Progenitor cell of endocrine pancreas (in vitro differentiated cells): ENCODE results near the gene UBC. TPM values are rescaled to one million over a fixed set of nuclear protein-coding genes. Genes with fewer than 3 reads are reported as not detected.
A peak's percentile ranks its signal among the peaks of the same experiment; 100 is the strongest.
"Not testable (repeated sequence)": the region's sequence is repeated elsewhere in the genome, so short reads cannot be mapped to it uniquely, and the experiment has no call there.

Experiments used
- DNase-seq: peaks from one replicate; pipeline ENCODE4 v3.0.0; 2021; ENCODE audit warnings: low spot score; ENCODE audit not compliant: unreplicated experiment
- H3K27ac Mint-ChIP-seq: 2 replicates; pipeline ENCODE4 v1.8.0; 2021; ENCODE audit warnings: mild to moderate bottlenecking, moderate library complexity, mixed read lengths
- H3K27me3 Mint-ChIP-seq: 2 replicates; pipeline ENCODE4 v1.8.0; 2021; ENCODE audit warnings: mixed read lengths
- H3K36me3 Mint-ChIP-seq: 2 replicates; pipeline ENCODE4 v1.8.0; 2022; ENCODE audit warnings: mixed read lengths; ENCODE audit not compliant: insufficient read depth
- H3K4me1 Mint-ChIP-seq: 2 replicates; pipeline ENCODE4 v1.8.0; 2021; ENCODE audit warnings: low read depth, mixed read lengths
- H3K4me3 Mint-ChIP-seq: 2 replicates; pipeline ENCODE4 v1.8.0; 2021; ENCODE audit warnings: low read depth, mild to moderate bottlenecking, moderate library complexity, mixed read lengths
- H3K9me3 Mint-ChIP-seq: 2 replicates; pipeline ENCODE4 v1.8.0; 2021; ENCODE audit warnings: low read depth, mixed read lengths
- total RNA-seq: library from RNA; stranded (reverse); gene quantifications from 2 replicates; pipeline ENCODE4 v1.2.1, GENCODE V29; 2021
- TF ChIP-seq, protein P1 (sequence below): fragments of 200-600 bp; sonication (generic); IDR thresholded peaks from one replicate; pipeline ENCODE4 v1.5.0; 2021; ENCODE audit warnings: antibody characterized with exemption, mild to moderate bottlenecking; ENCODE audit not compliant: unreplicated experiment

UBC gene
- total RNA-seq, 1 donor from 2014 or later: 645 TPM

DNA sequence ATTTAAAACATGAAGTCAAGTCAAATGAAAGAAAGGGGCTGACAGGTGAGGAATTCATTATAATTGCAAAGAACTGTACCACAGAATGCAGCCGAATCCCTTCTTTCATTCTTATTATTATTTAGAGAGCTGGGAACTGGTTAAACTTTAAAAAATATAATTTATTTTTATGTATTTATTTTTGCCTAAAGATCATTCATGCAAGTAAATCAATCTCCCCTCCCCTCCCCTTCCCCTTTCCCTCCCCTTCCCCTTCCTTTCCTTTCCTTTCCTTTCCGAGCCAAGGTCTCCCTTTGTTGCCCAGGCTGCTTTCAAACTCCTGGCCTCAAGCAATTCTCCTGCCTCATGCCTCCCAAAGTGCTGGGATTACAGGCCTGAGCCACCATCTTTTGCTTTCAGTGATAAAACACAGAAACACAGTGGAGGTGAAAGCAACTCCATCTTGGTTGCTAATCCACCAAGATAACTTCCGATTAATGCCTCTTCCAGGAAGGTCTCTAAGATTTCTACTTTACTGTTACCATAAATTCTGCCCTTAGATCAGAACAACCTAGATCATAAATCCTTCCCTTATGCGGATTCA is 6.0 kb upstream of the UBC start:
- peaks cover 30% of the 10 kb centered on the region for H3K4me1 Mint-ChIP-seq
- H3K27ac Mint-ChIP-seq: peak overlapping the region; percentile 99
- H3K27me3 Mint-ChIP-seq: no peaks in the 10 kb centered on the region
- peak overlapping the region; percentile 45 for H3K4me3 Mint-ChIP-seq
- DNase-seq: no peak
- H3K9me3 Mint-ChIP-seq: no peaks in the 10 kb centered on the region
- no peaks in the 10 kb centered on the region for H3K36me3 Mint-ChIP-seq
- TF ChIP-seq, protein P1, sequence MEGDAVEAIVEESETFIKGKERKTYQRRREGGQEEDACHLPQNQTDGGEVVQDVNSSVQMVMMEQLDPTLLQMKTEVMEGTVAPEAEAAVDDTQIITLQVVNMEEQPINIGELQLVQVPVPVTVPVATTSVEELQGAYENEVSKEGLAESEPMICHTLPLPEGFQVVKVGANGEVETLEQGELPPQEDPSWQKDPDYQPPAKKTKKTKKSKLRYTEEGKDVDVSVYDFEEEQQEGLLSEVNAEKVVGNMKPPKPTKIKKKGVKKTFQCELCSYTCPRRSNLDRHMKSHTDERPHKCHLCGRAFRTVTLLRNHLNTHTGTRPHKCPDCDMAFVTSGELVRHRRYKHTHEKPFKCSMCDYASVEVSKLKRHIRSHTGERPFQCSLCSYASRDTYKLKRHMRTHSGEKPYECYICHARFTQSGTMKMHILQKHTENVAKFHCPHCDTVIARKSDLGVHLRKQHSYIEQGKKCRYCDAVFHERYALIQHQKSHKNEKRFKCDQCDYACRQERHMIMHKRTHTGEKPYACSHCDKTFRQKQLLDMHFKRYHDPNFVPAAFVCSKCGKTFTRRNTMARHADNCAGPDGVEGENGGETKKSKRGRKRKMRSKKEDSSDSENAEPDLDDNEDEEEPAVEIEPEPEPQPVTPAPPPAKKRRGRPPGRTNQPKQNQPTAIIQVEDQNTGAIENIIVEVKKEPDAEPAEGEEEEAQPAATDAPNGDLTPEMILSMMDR: no peak

DNA sequence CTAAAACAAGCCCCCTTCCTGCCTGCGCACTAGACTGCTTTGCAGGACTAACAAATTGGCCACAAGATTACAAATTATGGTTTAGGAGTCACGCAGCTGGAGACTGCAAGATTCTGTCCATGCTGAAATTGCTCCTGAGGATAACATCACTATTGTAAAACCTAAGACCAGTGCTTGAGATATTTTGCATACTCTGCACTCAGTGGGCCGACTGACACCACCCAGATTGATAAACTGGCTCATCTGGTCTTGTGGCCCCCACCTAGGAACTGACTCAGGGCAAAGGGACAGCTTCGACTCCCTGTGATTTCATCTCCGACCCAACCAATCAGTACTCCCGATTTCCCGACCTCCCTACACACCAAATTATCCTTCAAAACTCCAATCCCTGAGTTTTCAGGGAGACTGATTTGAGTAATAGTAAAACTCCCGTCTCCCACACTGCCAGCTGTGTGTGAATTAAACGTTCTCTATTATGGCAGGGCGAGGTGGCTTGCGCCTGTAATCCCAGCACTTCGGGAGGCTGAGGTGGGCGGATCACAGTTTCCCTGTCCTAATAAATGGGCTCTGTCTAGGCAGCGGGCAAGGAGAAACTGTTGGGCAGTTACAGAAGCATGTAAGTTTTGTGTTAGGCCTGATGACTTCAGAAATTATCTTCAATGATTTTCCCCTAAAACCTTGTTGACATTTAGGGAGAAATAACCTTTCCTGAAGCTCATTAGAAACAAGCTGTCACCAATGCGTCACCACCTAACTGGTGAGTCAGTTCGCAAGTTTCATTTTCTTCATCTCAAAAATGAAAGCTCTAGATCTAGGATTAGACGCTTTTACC is 5.3 kb upstream of the UBC start:
- H3K4me1 Mint-ChIP-seq: peaks cover 34% of the 10 kb centered on the region
- no peaks in the 10 kb centered on the region for H3K9me3 Mint-ChIP-seq
- H3K27me3 Mint-ChIP-seq: no peaks in the 10 kb centered on the region
- peak overlapping the region; percentile 85 for H3K27ac Mint-ChIP-seq
- no peaks in the 10 kb centered on the region for H3K36me3 Mint-ChIP-seq
- no peak for DNase-seq
- TF ChIP-seq, protein P1: no peak
- H3K4me3 Mint-ChIP-seq: peak overlapping the region; percentile 63

GRCh38 chr12:124918622-124918988 is 4.2 kb upstream of the UBC start:
- not testable (repeated sequence) for H3K4me3 Mint-ChIP-seq, DNase-seq, H3K36me3 Mint-ChIP-seq, H3K9me3 Mint-ChIP-seq, H3K27me3 Mint-ChIP-seq
- Mint-ChIP-seq H3K4me1 (peaks cover 37% of the 10 kb centered on the region), H3K27ac (peak overlapping the region; percentile 98)

DNA sequence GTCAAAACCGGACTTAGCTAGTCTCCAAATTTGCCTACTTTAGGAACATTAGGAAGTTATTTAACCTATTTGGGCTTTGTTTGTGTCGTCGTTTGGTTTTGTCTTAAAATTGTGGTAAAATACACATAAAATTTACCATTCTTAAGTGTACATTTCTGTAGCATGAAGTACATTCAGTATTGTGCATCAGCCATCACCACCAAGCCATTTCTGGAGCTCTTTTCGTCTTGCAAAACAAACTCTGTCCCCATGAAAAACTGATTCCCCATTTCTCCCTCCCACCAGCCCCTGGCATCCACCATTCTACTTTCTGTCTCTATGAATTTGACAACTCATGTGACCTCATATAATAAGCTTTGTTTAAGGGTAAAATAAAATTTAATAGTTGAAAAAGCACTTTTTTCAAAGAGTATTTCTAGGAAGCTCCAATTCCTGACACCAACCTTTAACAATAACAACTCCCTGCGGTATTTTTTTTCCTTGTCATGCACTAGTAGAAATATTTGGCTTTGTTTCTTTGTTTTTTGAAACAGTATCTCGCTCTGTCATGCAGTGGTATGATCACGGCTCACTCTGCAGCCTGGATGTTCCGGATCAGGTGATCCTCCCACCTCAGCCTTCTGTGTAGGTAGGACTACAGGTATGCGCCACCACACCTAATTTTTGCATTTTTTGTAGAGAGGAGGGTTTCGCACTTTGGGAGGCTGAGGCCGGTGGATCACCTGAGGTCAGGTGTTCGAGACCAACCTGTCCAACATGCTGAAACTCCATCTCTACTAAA is 3.6 kb upstream of the UBC start:
- H3K9me3 Mint-ChIP-seq: no peaks in the 10 kb centered on the region
- peak overlapping the region; percentile 64 for H3K4me3 Mint-ChIP-seq
- no peaks in the 10 kb centered on the region for H3K27me3 Mint-ChIP-seq
- peak overlapping the region; percentile 98 for H3K27ac Mint-ChIP-seq
- no peak for DNase-seq
- H3K36me3 Mint-ChIP-seq: peaks cover 14% of the 10 kb centered on the region
- H3K4me1 Mint-ChIP-seq: peaks cover 43% of the 10 kb centered on the region
- TF ChIP-seq, protein P1: no peak

- peak overlapping the region; percentile 64 for H3K4me3 Mint-ChIP-seq
- H3K27me3 Mint-ChIP-seq: no peaks in the 10 kb centered on the region
- peak overlapping the region; percentile 98 for H3K27ac Mint-ChIP-seq
- H3K9me3 Mint-ChIP-seq: no peaks in the 10 kb centered on the region
- peaks cover 21% of the 10 kb centered on the region for H3K36me3 Mint-ChIP-seq
- TF ChIP-seq, protein P1: no peak
- DNase-seq: peak; percentile 78
- H3K4me1 Mint-ChIP-seq: peaks cover 49% of the 10 kb centered on the region
Observed at GRCh38 chr12:124917135-124917840, 2.8 kb upstream of the UBC start.
